ENCODE measurements around the gene PPP2R5C. TPM values are rescaled to one million over a fixed set of nuclear protein-coding genes. Genes with fewer than 3 reads are reported as not detected.

The PPP2R5C gene
- total RNA-seq, 1 donor from 2014 or later, result 198 TPM

- Histone ChIP-seq H3K27me3 (ENCODE audit: low read depth) (no peaks in the 10 kb centered on the region), H3K4me1 (peaks cover 70% of the 10 kb centered on the region), H3K4me3 (no peak overlapping the region), H3K9me3 (replicated peaks) (no peaks in the 10 kb centered on the region), H3K36me3 (peaks cover 3% of the 10 kb centered on the region), H3K27ac (replicated peaks) (peak overlapping the region; percentile 85)
- DNase-seq, result no peak
- intact Hi-C loops (cut with micrococcal nuclease), result no loop called here
- TF ChIP-seq CTCF (IDR thresholded peaks at IDR 0.05; ENCODE audit: borderline replicate concordance), result no peak
Observed at GRCh38 chr14:101862711-101863110, 101.2 kb downstream of the PPP2R5C start.

GRCh38 chr14:101865288-101865687 is 103.8 kb downstream of the PPP2R5C start:
- intact Hi-C loops (cut with micrococcal nuclease), result no loop called here
- Histone ChIP-seq H3K4me1 (peaks cover 74% of the 10 kb centered on the region), H3K4me3 (no peak overlapping the region), H3K36me3 (no peaks in the 10 kb centered on the region), H3K27ac (replicated peaks) (peak overlapping the region; percentile 85), H3K27me3 (ENCODE audit: low read depth) (no peaks in the 10 kb centered on the region), H3K9me3 (replicated peaks) (no peaks in the 10 kb centered on the region)
- no peak for DNase-seq
- TF ChIP-seq CTCF (IDR thresholded peaks at IDR 0.05; ENCODE audit: borderline replicate concordance), result no peak

- intact Hi-C loops (cut with micrococcal nuclease), result no loop called here
Observed at GRCh38 chr14:101867854-101868253, 106.3 kb downstream of the PPP2R5C start.

GRCh38 chr14:101869217-101869616 is 107.7 kb downstream of the PPP2R5C start:
- peaks cover 83% of the 10 kb centered on the region for H3K4me1 ChIP-seq
- intact Hi-C loops (cut with micrococcal nuclease), result no loop called here
- H3K9me3 ChIP-seq (replicated peaks), result no peaks in the 10 kb centered on the region
- H3K4me3 ChIP-seq, result no peak overlapping the region
- no peaks in the 10 kb centered on the region for H3K27me3 ChIP-seq (ENCODE audit: low read depth)
- no peak for TF ChIP-seq CTCF (IDR thresholded peaks at IDR 0.05; ENCODE audit: borderline replicate concordance)
- H3K27ac ChIP-seq (replicated peaks), result peak overlapping the region; percentile 85
- DNase-seq, result no peak
- H3K36me3 ChIP-seq, result no peaks in the 10 kb centered on the region

More at GRCh38 chr14:101867854-101868253, 106.3 kb downstream of the PPP2R5C start:
- no peak overlapping the region for H3K4me3 ChIP-seq
- H3K27me3 ChIP-seq (ENCODE audit: low read depth), result no peaks in the 10 kb centered on the region
- H3K27ac ChIP-seq (replicated peaks), result peak overlapping the region; percentile 85
- DNase-seq, result no peak
- no peak for TF ChIP-seq CTCF (IDR thresholded peaks at IDR 0.05; ENCODE audit: borderline replicate concordance)
- H3K4me1 ChIP-seq, result peaks cover 72% of the 10 kb centered on the region
- no peaks in the 10 kb centered on the region for H3K9me3 ChIP-seq (replicated peaks)
- no peaks in the 10 kb centered on the region for H3K36me3 ChIP-seq

GRCh38 chr14:101870273-101870939 is 108.9 kb downstream of the PPP2R5C start:
- H3K36me3 ChIP-seq, result no peaks in the 10 kb centered on the region
- DNase-seq, result no peak
- no peaks in the 10 kb centered on the region for H3K27me3 ChIP-seq (ENCODE audit: low read depth)
- no peak for TF ChIP-seq CTCF (IDR thresholded peaks at IDR 0.05; ENCODE audit: borderline replicate concordance)
- no peaks in the 10 kb centered on the region for H3K9me3 ChIP-seq (replicated peaks)
- intact Hi-C loops (cut with micrococcal nuclease), result no loop called here
- H3K27ac ChIP-seq (replicated peaks), result peak overlapping the region; percentile 85
- peaks cover 84% of the 10 kb centered on the region for H3K4me1 ChIP-seq
- H3K4me3 ChIP-seq, result no peak overlapping the region

All from left ventricle myocardium inferior (tissue), 1 donor.